NT2/D1 (cell line): ENCODE results near the gene TOMM7.
"Not testable (repeated sequence)": the region's sequence is repeated elsewhere in the genome, so short reads cannot be mapped to it uniquely, and the experiment has no call there.

Source experiments
- YY1 ChIP-seq: IDR thresholded peaks from 2 replicates; pipeline ENCODE4 v1.6.1; 2011; ENCODE audit not compliant: insufficient read length, insufficient read depth
- ZNF274 ChIP-seq: IDR thresholded peaks from 2 replicates; pipeline ENCODE4 v1.6.1; 2011; ENCODE audit warnings: mild to moderate bottlenecking, low read depth, low read length

DNA sequence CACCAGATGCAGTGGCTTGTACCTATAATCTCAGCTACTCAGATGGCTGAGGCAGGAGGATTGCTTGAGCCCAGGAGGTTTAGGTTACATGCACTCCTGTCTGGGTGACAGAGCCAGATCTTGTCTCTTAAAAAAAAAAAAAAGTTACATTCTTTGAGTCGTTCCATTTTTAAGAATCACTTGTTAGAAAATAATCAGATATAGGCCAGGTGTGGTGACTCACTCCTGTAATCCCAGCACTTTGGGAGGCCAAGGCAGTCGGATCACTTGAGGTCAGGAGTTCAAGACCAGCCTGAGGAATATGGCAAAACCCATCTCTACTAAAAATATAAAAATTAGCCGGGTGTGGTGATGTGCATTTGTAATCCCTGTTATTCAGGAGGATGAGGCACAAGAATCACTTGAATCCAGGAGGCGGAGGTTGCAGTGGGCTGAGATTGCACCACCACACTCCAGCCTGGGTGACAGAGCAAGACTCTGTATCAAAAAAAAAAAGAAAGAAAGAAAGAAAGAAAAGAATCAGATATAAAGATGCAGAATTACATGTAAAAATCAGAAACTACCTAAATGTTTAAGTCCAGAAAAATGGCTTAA, 42.8 kb downstream of the TOMM7 start:
- TF ChIP-seq ZNF274, YY1: not testable (repeated sequence)
